K562 (cell line): ENCODE data around the gene BIRC7. TPM values are rescaled to one million over a fixed set of nuclear protein-coding genes. Genes with fewer than 3 reads are reported as not detected.

Experiments
- polyA plus RNA-seq, 8 experiments: library from polyadenylated mRNA; depleted of rRNA in 4 of 8; stranded (reverse) in 5 of 8; unstranded in 3 of 8; fragments of >200 nt; fragmentation: Nextera tagmentation in 2 of 8; fragmentation: Illumina TruSeq in 1 of 8; extraction: Ambion mirVana in 2 of 8; extraction: Trizol in 1 of 8; gene quantifications; 2 replicates each; pipeline versions ENCODE4 v1.2.1 to v1.2.3, GENCODE V29; 2011 to 2014; ENCODE audit warnings: inconsistent platforms in 1 of 8, missing spikeins in 1 of 8
- total RNA-seq, 7 experiments: library from RNA; depleted of rRNA in 6 of 7; stranded (reverse); fragments of >200 nt in 6 of 7; fragmentation: Illumina TruSeq in 2 of 7; extraction: Trizol in 2 of 7; gene quantifications; 2 replicates each; pipeline versions ENCODE4 v1.2.1 to v1.2.3, GENCODE V29; 2011 to 2021; ENCODE audit warnings: low replicate concordance in 1 of 7
- TF ChIP-seq, protein P1 (sequence below): fragments of 450-650 bp; IDR thresholded peaks from 2 replicates; pipeline ENCODE4 v1.6.1; 2016; ENCODE audit warnings: mild to moderate bottlenecking, moderate library complexity

The BIRC7 gene
- total and polyA plus RNA-seq, 9 of the 15 experiments (the other 6 are each of a cell fraction or from before 2014, with no cell fraction given), result 0.14 to 0.19 (median 0.16) TPM; not detected in 5

GRCh38 chr20:63273635-63274380 is 38.1 kb downstream of the BIRC7 start (continued):
- TF ChIP-seq, protein P1, sequence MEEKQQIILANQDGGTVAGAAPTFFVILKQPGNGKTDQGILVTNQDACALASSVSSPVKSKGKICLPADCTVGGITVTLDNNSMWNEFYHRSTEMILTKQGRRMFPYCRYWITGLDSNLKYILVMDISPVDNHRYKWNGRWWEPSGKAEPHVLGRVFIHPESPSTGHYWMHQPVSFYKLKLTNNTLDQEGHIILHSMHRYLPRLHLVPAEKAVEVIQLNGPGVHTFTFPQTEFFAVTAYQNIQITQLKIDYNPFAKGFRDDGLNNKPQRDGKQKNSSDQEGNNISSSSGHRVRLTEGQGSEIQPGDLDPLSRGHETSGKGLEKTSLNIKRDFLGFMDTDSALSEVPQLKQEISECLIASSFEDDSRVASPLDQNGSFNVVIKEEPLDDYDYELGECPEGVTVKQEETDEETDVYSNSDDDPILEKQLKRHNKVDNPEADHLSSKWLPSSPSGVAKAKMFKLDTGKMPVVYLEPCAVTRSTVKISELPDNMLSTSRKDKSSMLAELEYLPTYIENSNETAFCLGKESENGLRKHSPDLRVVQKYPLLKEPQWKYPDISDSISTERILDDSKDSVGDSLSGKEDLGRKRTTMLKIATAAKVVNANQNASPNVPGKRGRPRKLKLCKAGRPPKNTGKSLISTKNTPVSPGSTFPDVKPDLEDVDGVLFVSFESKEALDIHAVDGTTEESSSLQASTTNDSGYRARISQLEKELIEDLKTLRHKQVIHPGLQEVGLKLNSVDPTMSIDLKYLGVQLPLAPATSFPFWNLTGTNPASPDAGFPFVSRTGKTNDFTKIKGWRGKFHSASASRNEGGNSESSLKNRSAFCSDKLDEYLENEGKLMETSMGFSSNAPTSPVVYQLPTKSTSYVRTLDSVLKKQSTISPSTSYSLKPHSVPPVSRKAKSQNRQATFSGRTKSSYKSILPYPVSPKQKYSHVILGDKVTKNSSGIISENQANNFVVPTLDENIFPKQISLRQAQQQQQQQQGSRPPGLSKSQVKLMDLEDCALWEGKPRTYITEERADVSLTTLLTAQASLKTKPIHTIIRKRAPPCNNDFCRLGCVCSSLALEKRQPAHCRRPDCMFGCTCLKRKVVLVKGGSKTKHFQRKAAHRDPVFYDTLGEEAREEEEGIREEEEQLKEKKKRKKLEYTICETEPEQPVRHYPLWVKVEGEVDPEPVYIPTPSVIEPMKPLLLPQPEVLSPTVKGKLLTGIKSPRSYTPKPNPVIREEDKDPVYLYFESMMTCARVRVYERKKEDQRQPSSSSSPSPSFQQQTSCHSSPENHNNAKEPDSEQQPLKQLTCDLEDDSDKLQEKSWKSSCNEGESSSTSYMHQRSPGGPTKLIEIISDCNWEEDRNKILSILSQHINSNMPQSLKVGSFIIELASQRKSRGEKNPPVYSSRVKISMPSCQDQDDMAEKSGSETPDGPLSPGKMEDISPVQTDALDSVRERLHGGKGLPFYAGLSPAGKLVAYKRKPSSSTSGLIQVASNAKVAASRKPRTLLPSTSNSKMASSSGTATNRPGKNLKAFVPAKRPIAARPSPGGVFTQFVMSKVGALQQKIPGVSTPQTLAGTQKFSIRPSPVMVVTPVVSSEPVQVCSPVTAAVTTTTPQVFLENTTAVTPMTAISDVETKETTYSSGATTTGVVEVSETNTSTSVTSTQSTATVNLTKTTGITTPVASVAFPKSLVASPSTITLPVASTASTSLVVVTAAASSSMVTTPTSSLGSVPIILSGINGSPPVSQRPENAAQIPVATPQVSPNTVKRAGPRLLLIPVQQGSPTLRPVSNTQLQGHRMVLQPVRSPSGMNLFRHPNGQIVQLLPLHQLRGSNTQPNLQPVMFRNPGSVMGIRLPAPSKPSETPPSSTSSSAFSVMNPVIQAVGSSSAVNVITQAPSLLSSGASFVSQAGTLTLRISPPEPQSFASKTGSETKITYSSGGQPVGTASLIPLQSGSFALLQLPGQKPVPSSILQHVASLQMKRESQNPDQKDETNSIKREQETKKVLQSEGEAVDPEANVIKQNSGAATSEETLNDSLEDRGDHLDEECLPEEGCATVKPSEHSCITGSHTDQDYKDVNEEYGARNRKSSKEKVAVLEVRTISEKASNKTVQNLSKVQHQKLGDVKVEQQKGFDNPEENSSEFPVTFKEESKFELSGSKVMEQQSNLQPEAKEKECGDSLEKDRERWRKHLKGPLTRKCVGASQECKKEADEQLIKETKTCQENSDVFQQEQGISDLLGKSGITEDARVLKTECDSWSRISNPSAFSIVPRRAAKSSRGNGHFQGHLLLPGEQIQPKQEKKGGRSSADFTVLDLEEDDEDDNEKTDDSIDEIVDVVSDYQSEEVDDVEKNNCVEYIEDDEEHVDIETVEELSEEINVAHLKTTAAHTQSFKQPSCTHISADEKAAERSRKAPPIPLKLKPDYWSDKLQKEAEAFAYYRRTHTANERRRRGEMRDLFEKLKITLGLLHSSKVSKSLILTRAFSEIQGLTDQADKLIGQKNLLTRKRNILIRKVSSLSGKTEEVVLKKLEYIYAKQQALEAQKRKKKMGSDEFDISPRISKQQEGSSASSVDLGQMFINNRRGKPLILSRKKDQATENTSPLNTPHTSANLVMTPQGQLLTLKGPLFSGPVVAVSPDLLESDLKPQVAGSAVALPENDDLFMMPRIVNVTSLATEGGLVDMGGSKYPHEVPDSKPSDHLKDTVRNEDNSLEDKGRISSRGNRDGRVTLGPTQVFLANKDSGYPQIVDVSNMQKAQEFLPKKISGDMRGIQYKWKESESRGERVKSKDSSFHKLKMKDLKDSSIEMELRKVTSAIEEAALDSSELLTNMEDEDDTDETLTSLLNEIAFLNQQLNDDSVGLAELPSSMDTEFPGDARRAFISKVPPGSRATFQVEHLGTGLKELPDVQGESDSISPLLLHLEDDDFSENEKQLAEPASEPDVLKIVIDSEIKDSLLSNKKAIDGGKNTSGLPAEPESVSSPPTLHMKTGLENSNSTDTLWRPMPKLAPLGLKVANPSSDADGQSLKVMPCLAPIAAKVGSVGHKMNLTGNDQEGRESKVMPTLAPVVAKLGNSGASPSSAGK, result no peak
